Peyer's patch (tissue), 4 donors: ENCODE data around the gene KRT71.

Source experiments
- CTCF ChIP-seq, 6 experiments: fragments of 450-650 bp in 4 of 6; fragments of 200-600 bp in 2 of 6; sonication (generic) in 1 of 6; IDR thresholded peaks; one replicate each; pipeline ENCODE4 v1.5.1; 2017 to 2019; ENCODE audit warnings: antibody characterized with exemption in 6 of 6, mild to moderate bottlenecking in 3 of 6, moderate library complexity in 1 of 6
- POLR2A ChIP-seq, 2 donors: fragments of 450-650 bp; IDR thresholded peaks; one replicate each; pipeline ENCODE4 v1.5.1; 2017; ENCODE audit warnings: antibody characterized with exemption in 2 of 2, mild to moderate bottlenecking in 2 of 2, moderate library complexity in 2 of 2

- no peak for TF ChIP-seq CTCF (IDR thresholded peaks at IDR 0.05)
- no peak for TF ChIP-seq POLR2A (IDR thresholded peaks at IDR 0.05)
Observed at GRCh38 chr12:52575948-52576347, 23.0 kb upstream of the KRT71 start.
